Measurements from ENCODE around the gene PDE4C.

The PDE4C gene

GRCh38 chr19:18253716-18254115 is 27.5 kb upstream of the PDE4C start:
- DNase-seq = no peak

- DNase-seq = no peak
Observed at GRCh38 chr19:18253130-18253529, 26.9 kb upstream of the PDE4C start.

- no peak for DNase-seq
Observed at GRCh38 chr19:18252370-18252717, 26.1 kb upstream of the PDE4C start.

DNA sequence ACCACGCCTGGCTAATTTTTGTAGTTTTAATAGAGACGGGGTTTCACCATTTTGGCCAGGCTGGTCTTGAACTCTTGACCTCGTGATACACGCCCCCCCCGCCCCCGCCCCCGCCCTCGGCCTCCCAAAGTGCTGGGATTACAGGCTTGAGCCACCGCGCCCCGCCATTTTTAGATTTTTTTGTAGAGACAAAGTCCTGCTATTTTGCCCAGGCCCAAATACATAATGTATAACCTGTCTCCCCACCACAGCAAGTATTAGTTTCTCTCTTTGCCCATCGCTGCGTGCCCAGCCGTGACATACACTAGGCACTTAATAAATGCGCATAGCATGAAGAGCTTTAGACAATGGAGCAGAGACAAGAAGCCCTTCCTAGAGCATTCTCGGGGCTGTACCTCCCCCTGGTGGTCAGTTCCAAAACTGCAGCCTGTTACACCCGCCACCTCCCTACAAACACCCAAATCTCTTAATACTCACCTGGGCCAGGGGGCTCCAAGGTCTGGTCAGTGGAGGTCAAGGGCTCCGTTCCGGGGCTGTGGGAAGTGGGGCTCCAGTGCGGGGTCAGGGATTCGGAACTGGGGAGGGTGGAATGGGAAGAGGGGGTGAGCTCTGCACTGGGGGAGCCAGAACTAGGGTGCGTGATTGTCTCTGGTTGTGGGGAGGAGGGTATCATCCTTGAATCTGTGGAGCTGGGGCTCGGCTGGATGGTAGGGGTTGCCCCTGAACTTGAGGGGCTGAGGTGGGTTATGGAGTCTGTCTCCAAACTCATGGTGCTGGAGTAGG is 25.5 kb upstream of the PDE4C start:
- peak; percentile 95 for DNase-seq

DNA sequence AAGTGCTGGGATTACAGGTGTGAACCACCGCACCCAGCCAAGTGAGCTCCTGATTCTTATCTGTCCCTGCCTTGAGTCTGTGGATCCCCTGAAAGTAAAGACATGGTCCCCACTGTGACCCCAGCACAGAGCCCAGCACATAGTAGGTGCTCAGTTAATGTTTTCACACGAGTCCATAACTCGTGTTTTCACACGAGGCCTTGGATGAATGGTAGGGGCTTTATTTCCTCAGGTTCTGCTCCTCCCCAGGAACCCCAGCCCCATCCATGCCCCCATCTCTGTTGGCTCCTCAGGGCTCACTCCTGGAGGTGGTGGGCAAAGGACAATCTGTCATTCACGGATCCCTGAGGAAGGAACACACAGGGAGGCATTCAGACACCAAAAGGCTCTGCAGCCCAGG is 23.6 kb upstream of the PDE4C start:
- no peak for DNase-seq

DNA sequence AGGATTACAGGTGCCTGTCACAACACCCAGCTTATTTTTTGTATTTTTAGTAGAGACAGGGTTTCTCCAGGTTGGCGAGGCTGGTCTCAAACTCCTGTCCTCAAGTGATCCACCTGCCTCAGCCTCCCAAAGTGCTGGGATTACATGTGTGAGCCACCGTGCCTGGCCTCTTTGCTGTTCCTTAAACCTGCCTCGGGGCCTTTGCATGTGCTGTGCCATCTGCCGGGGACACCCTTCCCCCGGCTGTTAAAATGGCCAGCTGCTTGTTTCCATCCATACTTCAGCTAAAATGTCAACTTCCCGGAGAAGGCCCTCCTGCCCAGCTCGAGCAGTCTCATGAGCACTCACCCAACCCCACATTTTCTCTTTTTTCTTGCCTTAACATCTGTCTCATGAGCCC is 19.1 kb upstream of the PDE4C start:
- no peak for DNase-seq

DNA sequence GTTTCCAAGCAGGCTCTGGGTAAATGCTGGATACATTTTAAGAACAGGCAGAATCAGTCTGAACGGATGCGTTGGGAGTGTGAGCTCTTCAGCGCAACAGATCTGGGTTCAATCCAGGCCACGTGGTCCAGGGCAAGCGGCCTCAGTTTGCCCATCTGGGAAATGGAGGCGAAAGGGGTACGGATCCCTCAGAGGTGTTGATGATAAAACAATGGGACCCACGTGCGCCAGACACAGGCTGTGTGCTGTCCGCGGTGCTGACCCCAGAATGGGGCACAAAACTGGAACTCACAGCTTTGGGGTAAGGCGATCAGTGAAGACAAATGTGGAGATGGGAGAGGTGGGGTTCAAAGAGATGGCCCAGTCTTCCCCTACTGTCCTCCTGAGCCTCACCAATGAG is 13.1 kb upstream of the PDE4C start:
- DNase-seq = no peak

GRCh38 chr19:18234194-18234593 is 8.0 kb upstream of the PDE4C start:
- DNase-seq = no peak

DNA sequence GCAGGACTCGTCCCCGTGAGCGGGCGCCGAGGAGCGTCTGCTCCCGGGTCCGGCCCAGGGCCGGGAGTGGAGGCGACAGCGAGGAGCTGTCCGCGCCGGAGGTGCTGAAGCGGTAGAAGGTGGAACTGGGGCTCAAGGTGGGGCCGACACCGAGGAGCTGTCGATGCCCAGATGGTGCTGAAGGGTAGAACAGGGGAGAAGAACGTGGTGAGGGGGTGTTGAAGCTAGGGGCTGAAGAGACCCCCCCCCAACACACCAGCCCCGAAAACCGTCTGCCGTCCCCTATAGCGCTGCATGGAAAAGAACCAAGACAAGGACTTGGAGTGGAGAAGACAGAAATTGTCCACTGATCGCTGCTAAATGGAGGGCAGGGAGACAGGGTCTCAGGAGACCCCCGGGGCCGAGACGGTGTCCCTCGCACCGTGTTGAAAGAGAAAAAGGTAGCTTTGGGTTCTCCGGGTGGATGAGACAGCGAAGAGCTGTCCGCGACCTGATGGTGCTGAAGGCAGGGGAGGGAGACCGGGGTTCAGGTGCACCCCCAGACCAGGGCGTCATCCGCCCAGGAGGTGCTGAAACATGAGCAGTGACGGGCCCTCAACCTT is 7.1 kb upstream of the PDE4C start:
- peak; percentile 73 for DNase-seq

DNA sequence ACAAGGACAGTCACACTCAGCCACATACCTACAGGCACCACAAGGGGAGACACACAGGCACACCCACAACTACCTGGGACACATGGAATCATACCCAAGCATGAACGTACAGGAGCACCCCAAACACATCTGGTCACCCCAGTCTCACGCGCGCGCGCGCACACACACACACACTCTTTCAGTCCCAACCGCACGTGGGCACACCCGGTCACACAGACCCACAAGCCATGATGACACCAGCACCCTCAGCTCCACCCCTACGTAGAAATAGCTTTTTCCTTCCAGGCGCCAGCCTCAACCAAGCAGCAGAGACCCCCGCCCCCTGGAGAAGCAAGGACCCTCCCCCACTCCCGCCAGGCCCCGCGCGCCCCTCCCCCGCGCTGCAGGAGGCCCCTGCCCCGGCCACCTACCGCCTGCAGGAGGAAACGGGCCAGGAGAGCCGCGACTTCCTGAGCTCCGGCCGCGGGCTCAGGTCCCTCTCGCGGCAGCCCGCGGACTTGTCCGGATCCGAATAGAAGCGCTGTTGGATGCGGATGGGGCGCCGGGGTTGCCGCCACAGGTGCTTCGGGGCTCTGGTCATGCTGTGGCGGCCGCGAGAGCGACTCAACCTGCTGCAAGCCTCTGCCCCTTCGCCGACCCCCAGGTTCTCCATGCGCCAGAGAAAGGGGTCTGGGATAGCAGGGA is 6.4 kb upstream of the PDE4C start:
- DNase-seq = no peak

- DNase-seq = no peak
Observed at GRCh38 chr19:18231775-18232174, 5.5 kb upstream of the PDE4C start.

- no peak for DNase-seq
Observed at GRCh38 chr19:18230941-18231734, 4.9 kb upstream of the PDE4C start.

DNA sequence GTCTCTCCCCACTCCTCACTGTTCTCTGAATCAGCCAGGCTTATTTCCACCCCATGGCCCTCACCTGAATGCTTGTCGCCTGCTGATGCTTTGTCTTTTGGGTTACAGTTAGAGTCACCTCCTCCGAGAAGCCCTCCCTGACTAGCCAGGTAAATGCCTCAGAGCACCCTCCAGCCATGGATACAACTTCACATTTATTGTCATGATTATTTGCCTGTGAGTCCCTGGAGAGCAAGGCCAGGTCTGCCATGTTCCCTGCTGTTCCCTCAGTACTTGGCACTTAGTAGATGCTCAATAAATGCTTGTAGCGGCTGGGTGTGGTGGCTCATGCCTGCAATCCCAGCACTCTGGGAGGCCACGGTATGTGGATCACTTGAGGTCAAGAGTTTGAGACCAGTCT is 3.7 kb upstream of the PDE4C start:
- DNase-seq = no peak

DNA sequence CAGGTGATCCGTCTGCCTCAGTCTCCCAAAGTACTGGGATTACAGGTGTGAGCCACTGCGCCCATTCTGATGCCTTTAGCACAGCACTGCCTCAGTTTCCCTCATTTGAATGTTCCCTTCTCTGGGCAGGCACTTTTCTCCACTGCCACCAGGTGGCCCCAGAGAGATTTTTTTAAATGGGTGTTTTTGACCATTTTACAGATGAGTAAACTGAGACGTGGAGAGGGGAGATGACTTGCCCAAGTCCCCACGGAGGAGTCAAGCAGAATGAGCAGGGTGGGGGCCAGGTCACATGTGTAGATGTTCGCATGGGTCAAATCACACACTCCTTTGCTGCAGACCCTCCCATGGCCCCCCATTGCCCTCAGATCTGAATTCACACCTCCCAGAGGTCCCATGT is 3.2 kb upstream of the PDE4C start:
- no peak for DNase-seq

- no peak for DNase-seq
Observed at GRCh38 chr19:18227781-18228271, 1.6 kb upstream of the PDE4C start.

- no peak for DNase-seq
Observed at GRCh38 chr19:18226956-18227780, 930 bp upstream of the PDE4C start.

DNA sequence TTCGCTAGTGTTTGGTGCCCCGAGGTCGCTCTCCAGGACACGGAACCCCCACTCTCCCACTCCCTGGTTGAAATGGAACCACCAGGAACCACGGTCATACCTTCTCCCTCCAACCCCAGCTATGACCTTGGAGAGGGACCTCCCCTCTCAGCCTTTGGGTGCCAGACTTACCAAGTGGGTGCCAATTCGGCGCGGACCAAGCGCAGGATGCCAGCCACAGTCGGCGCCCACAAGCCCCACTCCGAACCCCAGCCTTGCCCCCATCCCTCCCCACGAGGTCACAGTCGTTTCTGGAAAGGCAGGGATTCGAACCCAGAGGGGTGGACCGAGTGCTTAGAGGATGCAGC is 910 bp downstream of the PDE4C start:
- DNase-seq = no peak

DNA sequence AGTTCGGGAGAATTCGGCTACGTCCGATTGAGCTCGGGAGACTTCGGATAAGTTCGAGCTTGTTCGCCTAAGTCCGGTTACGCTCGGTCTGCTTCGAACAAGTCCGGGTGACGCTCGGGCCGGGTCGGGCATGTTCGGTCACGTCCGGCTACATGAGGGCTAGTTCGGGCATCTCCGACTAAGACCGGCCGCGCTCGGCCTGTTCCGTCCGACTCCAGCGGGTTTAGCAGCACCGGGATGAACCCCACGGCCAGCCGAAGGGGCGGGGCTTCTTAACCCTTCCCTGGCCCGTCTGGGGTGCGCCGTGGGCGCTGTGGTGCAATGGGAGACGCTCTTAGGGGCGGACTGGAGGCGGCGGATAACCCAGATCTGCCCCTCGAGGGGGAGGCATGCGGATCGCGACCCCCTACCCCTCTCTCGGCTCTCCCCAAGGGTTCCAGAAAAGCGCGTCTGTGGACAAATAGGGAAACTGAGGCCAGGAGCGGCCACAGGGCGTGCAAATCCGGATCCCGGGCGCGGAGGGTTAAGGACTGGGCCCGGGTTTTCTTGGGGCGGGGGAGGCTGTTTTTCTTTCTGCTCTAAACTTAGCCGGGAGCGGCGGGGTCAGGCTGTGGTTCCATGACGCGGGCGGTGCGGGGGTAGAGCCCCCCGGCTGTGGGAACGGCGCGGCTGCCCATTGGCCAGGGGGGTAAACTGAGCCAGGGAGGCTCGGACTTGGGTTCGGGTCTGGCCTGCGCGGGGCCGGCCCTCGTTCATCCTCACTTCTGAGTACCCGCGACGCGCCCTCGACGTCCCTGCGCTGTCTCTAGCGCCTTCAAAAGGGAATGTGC is 1.5 kb downstream of the PDE4C start:
- DNase-seq = peak; percentile 95

DNA sequence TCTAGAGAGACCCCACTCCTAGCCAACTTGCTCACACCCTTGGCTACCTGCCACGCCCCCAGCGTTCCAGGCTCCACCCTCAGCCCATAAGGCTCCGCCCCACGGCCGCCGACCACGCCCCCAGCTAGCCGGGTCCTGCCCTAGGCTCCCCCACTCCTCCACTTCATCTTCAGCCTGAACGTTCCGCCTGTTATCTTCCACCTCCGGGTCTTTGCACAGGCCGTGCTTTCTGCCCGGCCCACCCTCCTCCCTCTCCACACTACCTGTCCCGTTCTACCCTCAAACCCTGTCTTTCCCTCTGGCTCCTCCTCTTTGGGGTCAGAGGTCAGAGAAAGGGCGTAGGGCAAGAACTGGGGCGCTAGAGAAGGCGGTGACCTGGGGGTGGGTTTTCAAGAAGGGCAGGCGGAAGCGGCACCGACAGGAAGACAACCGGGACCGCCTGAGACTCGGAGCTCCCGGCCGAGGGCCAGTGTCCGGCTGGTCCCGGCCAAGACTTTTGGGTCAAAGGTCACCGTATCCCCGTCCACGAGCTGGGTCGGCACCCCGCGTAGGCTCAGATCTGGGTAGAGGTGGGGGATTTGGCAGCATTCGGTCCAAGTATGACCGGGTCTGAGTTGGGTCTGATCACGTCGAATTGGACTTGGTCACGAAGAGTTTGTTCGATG is 2.2 kb downstream of the PDE4C start:
- peak; percentile 73 for DNase-seq

GRCh38 chr19:18221815-18222725 is 4.2 kb downstream of the PDE4C start:
- DNase-seq = no peak
